Measurements from ENCODE around the gene PKNOX2. TPM values are rescaled to one million over a fixed set of nuclear protein-coding genes. Genes with fewer than 3 reads are reported as not detected.

Gene PKNOX2
- total RNA-seq, 1 donor from 2014 or later = 3.4 TPM

DNA sequence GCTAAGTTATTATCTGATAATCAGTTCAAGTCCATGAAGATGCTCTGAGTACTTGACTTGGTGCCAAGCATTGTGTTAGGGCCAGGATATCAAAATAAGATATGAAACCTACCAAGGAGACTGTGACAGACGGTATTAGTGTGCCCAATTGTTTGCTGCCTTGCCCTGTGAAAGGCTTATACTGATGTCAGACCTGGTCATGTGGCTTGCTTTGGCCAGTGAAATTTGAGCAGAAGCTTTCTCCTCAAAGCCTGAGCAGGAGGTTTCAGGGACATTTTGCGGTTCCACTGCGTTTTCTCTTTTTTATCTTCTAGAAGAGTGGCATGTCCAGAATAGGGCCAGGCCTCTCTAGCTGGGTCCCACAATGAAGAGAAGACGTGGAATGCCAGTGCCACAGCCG is 15.8 kb upstream of the PKNOX2 start:
- Histone ChIP-seq H3K4me3 (no peak overlapping the region), H3K4me1 (no peaks in the 10 kb centered on the region), H3K27me3 (no peaks in the 10 kb centered on the region), H3K36me3 (no peaks in the 10 kb centered on the region), H3K27ac (no peak overlapping the region), H3K9me3 (no peaks in the 10 kb centered on the region)
- TF ChIP-seq, protein P1, sequence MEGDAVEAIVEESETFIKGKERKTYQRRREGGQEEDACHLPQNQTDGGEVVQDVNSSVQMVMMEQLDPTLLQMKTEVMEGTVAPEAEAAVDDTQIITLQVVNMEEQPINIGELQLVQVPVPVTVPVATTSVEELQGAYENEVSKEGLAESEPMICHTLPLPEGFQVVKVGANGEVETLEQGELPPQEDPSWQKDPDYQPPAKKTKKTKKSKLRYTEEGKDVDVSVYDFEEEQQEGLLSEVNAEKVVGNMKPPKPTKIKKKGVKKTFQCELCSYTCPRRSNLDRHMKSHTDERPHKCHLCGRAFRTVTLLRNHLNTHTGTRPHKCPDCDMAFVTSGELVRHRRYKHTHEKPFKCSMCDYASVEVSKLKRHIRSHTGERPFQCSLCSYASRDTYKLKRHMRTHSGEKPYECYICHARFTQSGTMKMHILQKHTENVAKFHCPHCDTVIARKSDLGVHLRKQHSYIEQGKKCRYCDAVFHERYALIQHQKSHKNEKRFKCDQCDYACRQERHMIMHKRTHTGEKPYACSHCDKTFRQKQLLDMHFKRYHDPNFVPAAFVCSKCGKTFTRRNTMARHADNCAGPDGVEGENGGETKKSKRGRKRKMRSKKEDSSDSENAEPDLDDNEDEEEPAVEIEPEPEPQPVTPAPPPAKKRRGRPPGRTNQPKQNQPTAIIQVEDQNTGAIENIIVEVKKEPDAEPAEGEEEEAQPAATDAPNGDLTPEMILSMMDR (IDR thresholded peaks at IDR 0.05) = no peak
- no peak for TF ChIP-seq POLR2A (IDR thresholded peaks at IDR 0.05)
- no peak for TF ChIP-seq POLR2AphosphoS5 (IDR thresholded peaks at IDR 0.05; ENCODE audit: insufficient read depth in 1 of 2, low read depth in 1 of 2)
- DNase-seq (ENCODE audit: extremely low spot score in 2 of 2) = no peak
- intact Hi-C loops (cut with DNase I) = no loop called here

DNA sequence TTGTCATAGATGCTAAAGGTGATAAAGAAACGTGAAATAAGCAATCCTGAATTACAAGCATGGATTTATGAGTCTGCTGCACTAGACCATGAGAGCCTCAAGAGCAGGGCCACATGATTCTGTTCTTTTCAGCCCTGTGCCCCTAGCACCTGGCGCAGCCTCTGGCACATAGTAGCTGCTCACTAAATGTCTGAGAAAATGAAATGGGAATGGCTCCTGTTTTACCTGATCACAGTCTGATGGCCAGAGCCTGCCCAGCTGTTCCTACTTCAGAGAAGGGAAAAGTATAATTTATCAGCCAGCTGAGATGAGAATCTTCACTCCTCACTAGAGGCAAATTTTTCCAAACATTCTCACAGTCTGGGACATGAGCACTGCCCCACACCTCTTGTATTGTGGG is 10.7 kb upstream of the PKNOX2 start:
- Histone ChIP-seq H3K4me3 (no peak overlapping the region), H3K27ac (no peak overlapping the region), H3K9me3 (no peaks in the 10 kb centered on the region), H3K36me3 (no peaks in the 10 kb centered on the region), H3K4me1 (no peaks in the 10 kb centered on the region), H3K27me3 (no peaks in the 10 kb centered on the region)
- intact Hi-C loops (cut with DNase I) = no loop called here
- no peak for TF ChIP-seq POLR2A (IDR thresholded peaks at IDR 0.05)
- TF ChIP-seq, protein P1 (IDR thresholded peaks at IDR 0.05) = no peak
- no peak for TF ChIP-seq POLR2AphosphoS5 (IDR thresholded peaks at IDR 0.05; ENCODE audit: insufficient read depth in 1 of 2, low read depth in 1 of 2)
- no peak for DNase-seq (ENCODE audit: extremely low spot score in 2 of 2)

DNA sequence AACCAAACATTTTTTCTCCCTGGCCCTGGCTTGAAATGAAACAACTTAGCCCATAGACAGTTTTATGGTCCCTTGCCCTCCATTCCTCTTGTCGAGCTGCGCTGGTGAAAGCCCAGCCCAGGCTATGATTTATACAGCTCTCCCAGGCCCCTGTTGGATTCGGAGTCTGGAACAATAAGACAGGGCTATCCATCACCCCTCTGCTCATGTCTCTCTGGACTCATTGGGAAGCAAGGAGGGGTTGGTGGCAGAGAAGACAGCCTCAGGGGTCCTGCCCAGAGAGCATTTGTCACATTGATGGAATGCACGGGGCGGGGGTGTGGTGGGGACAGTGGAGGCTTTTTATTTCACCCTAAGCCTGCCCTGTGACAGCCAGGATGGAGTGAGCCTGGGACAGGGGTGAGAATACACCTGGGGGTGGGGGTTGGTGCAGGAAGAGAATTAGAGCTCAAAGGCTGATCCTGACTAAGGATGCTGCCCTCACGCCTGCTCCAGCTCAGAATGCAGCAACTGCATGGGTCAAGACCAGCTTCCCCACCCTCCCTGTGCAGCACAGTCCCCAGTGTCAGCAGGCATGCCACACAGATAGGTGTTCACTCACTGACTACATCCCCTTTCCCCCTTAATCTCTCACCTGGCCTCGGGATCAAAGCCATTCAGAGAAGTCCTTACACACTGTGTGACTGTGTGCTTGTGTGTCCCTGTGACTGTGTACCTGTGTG is 10.0 kb upstream of the PKNOX2 start:
- Histone ChIP-seq H3K9me3 (no peaks in the 10 kb centered on the region), H3K36me3 (no peaks in the 10 kb centered on the region), H3K27me3 (no peaks in the 10 kb centered on the region), H3K4me1 (no peaks in the 10 kb centered on the region), H3K4me3 (no peak overlapping the region), H3K27ac (no peak overlapping the region)
- intact Hi-C loops (cut with DNase I) = no loop called here
- TF ChIP-seq, protein P1 (IDR thresholded peaks at IDR 0.05) = no peak
- no peak for TF ChIP-seq POLR2AphosphoS5 (IDR thresholded peaks at IDR 0.05; ENCODE audit: insufficient read depth in 1 of 2, low read depth in 1 of 2)
- TF ChIP-seq POLR2A (IDR thresholded peaks at IDR 0.05) = no peak
- DNase-seq (ENCODE audit: extremely low spot score in 2 of 2) = no peak

DNA sequence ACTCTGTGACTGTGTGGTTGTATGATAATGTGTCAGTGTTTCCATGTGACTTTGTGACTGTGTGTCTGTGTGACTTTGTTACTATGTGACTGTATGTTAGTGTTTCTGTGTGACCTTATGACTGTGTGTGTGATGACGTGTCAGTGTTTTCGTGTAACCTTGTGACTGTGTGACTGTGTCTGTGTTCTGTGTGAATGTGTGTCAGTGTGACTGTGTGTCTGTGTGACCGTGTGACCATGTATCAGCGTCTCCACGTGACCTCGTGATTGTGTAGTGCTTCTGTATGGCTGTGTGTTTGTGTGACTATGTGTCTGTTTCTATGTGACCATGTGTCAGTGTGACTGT is 9.5 kb upstream of the PKNOX2 start:
- H3K36me3 ChIP-seq = no peaks in the 10 kb centered on the region
- no peak for DNase-seq (ENCODE audit: extremely low spot score in 2 of 2)
- H3K27ac ChIP-seq = no peak overlapping the region
- no peaks in the 10 kb centered on the region for H3K9me3 ChIP-seq
- no peaks in the 10 kb centered on the region for H3K4me1 ChIP-seq
- no peak for TF ChIP-seq POLR2AphosphoS5 (IDR thresholded peaks at IDR 0.05; ENCODE audit: insufficient read depth in 1 of 2, low read depth in 1 of 2)
- no peak for TF ChIP-seq POLR2A (IDR thresholded peaks at IDR 0.05)
- H3K27me3 ChIP-seq = no peaks in the 10 kb centered on the region
- intact Hi-C loops (cut with DNase I) = no loop called here
- H3K4me3 ChIP-seq = no peak overlapping the region

DNA sequence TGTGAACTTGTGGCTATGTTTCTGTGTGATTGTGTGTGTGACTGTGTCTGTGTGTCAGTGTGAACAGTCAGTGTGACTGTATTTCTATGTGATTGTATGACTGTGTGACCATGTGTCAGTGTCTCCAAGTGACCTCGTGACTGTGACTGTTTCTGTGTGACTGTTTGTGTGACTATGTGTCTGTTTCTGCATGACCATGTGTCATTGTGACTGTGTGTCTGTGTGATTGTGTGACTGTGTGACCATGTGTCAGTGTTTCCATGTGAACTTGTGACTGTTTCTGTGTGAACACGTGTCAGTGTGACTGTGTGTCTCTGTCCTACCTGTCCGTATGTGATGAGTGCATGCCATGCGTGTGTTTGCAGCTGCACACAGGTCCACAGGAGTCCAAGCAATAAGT is 8.8 kb upstream of the PKNOX2 start:
- H3K9me3 ChIP-seq = no peaks in the 10 kb centered on the region
- TF ChIP-seq, protein P1 (IDR thresholded peaks at IDR 0.05) = no peak
- TF ChIP-seq POLR2AphosphoS5 (IDR thresholded peaks at IDR 0.05; ENCODE audit: insufficient read depth in 1 of 2, low read depth in 1 of 2) (no peak), POLR2A (IDR thresholded peaks at IDR 0.05) (no peak)
- DNase-seq (ENCODE audit: extremely low spot score in 2 of 2) = no peak
- H3K4me1 ChIP-seq = no peaks in the 10 kb centered on the region
- no peaks in the 10 kb centered on the region for H3K27me3 ChIP-seq
- intact Hi-C loops (cut with DNase I) = no loop called here
- no peaks in the 10 kb centered on the region for H3K36me3 ChIP-seq
- no peak overlapping the region for H3K4me3 ChIP-seq
- H3K27ac ChIP-seq = no peak overlapping the region

All from vagina (tissue), 2 donors.